Activated naive CD4-positive, alpha-beta T cell treated with anti-CD3 and anti-CD28 coated beads, Interleukin-2, amount 10 ng/mL, durations not matched to agents 7 days and 5 days (primary cell): ENCODE data around the gene PLEKHA3.

Experiments
- CTCF ChIA-PET: fragments of 350-600 bp; sonication (Branson Sonifier 250); formaldehyde crosslinking; loops from one replicate; lab custom pipeline; 2021; ENCODE audit warnings: antibody characterized with exemption; lab: Charles Lee
- DNase-seq: peaks from one replicate; pipeline ENCODE4 v3.0.0-alpha.2; 2020
- H3K27ac Mint-ChIP-seq: one replicate; pipeline ENCODE4 v1.8.0; 2021; ENCODE audit warnings: mild to moderate bottlenecking, moderate library complexity, mixed read lengths
- H3K27me3 Mint-ChIP-seq: one replicate; pipeline ENCODE4 v1.8.0; 2021; ENCODE audit warnings: mild to moderate bottlenecking, mixed read lengths
- H3K36me3 Mint-ChIP-seq: one replicate; pipeline ENCODE4 v1.8.0; 2021; ENCODE audit warnings: mixed read lengths
- H3K4me1 Mint-ChIP-seq: one replicate; pipeline ENCODE4 v1.8.0; 2021; ENCODE audit warnings: mixed read lengths
- H3K4me3 Mint-ChIP-seq: one replicate; pipeline ENCODE4 v1.8.0; 2021; ENCODE audit warnings: mild to moderate bottlenecking, moderate library complexity, mixed read lengths
- H3K9me3 Mint-ChIP-seq: one replicate; pipeline ENCODE4 v1.8.0; 2021; ENCODE audit warnings: mixed read lengths

Gene PLEKHA3

GRCh38 chr2:178480227-178481181 lies at the start of gene PLEKHA3:
Gene PLEKHA3 (plus strand): TSS chr2:178480457. CDS start chr2:178480870, 413 bp downstream.
- no peaks in the 10 kb centered on the region for H3K9me3 Mint-ChIP-seq
- no peaks in the 10 kb centered on the region for H3K27me3 Mint-ChIP-seq
- H3K4me1 Mint-ChIP-seq: peaks cover 43% of the 10 kb centered on the region
- CTCF ChIA-PET: interaction anchor here (1.0 to 1.7 kb wide), 2 partner anchors 42 to 82 kb away, joined by 3 to 6 read pairs; no protein-coding TSS in a partner anchor
- DNase-seq: peak; percentile 86
- peak within 1 kb of the TSS; percentile 94 for H3K4me3 Mint-ChIP-seq
- peak within 1 kb of the TSS; percentile 99 for H3K27ac Mint-ChIP-seq
- H3K36me3 Mint-ChIP-seq: peaks cover 6% of the 10 kb centered on the region

GRCh38 chr2:178436662-178437061 lies 43.6 kb upstream of the PLEKHA3 start:
- H3K4me3 Mint-ChIP-seq: no peak overlapping the region
- no peaks in the 10 kb centered on the region for H3K4me1 Mint-ChIP-seq
- H3K27me3 Mint-ChIP-seq: no peaks in the 10 kb centered on the region
- peaks cover 45% of the 10 kb centered on the region for H3K36me3 Mint-ChIP-seq
- no peak overlapping the region for H3K27ac Mint-ChIP-seq
- CTCF ChIA-PET: interaction anchor here (1.1 kb wide), 1 partner anchor 22 kb away, joined by 3 read pairs; no protein-coding TSS in a partner anchor
- no peak for DNase-seq
- H3K9me3 Mint-ChIP-seq: no peaks in the 10 kb centered on the region

DNA sequence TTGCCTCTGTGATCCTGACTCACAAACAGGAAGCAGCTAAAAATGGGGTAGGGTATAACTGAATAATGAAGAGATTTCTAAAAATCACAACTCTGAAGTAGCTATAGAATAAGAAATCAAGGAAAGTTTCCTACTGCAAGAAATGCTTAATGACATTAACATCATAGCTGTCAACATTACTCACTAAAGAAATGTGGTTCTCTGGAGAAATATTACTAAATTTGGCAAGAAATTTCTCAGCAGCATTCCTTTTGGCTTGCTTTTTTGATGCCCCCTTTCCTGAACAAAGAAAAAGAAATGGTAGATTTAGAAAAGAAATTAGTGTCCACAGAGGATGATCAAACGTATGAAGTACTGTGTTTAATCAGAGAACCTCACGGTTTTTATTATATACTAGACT lies 38.8 kb upstream of the PLEKHA3 start:
- no peaks in the 10 kb centered on the region for H3K4me1 Mint-ChIP-seq
- H3K36me3 Mint-ChIP-seq: peaks cover 41% of the 10 kb centered on the region
- DNase-seq: no peak
- CTCF ChIA-PET: no interaction called here
- H3K27me3 Mint-ChIP-seq: no peaks in the 10 kb centered on the region
- H3K4me3 Mint-ChIP-seq: no peak overlapping the region
- no peak overlapping the region for H3K27ac Mint-ChIP-seq
- H3K9me3 Mint-ChIP-seq: no peaks in the 10 kb centered on the region

DNA sequence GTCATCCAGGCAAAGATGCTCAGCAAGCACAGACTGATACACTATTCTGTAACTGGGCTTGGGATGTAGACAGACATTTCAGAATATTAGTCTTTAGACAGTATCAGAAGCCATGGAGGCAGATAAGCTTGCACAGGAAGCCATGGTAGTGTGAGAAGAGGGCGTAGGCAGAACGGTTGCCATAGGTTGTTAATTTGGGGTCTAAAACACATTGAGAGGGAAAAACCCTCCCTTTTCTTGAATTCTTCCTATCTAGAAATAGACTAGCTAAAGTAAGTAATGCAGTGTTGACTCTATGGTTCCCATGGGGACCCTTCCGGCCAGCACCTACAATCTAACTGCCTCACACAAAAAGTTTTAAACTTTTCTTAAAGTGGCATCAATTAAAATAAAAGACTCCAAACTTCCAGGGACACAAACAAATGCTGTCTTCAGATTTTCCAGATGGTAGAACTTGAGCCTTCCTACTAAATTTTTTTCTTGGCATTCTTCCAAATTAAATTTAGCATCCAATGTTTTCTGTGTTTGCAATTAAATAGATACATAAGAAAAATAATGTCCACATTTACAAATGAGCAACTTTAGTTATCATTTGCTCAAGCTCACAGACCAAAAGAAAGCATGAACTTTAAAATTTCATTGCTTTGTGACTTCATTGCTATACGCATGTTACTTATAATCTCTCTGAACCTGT lies 31.1 kb upstream of the PLEKHA3 start:
- H3K4me3 Mint-ChIP-seq: peak overlapping the region; percentile 86
- CTCF ChIA-PET: interaction anchor here (0.8 to 1.3 kb wide), 2 partner anchors 34 to 338 kb away, joined by 4 to 7 read pairs; no protein-coding TSS in a partner anchor
- peaks cover 31% of the 10 kb centered on the region for H3K4me1 Mint-ChIP-seq
- peaks cover 28% of the 10 kb centered on the region for H3K36me3 Mint-ChIP-seq
- peak overlapping the region; percentile 93 for H3K27ac Mint-ChIP-seq
- DNase-seq: no peak
- no peaks in the 10 kb centered on the region for H3K27me3 Mint-ChIP-seq
- no peaks in the 10 kb centered on the region for H3K9me3 Mint-ChIP-seq

GRCh38 chr2:178449700-178450523 lies 30.3 kb upstream of the PLEKHA3 start:
- CTCF ChIA-PET: interaction anchor here (0.8 to 1.3 kb wide), 4 partner anchors 13 to 339 kb away, joined by 3 to 7 read pairs (median 4); partner anchors contain the start of gene RBM45
- H3K4me1 Mint-ChIP-seq: peaks cover 31% of the 10 kb centered on the region
- DNase-seq: no peak
- no peaks in the 10 kb centered on the region for H3K9me3 Mint-ChIP-seq
- peaks cover 6% of the 10 kb centered on the region for H3K27me3 Mint-ChIP-seq
- peak overlapping the region; percentile 86 for H3K4me3 Mint-ChIP-seq
- peak overlapping the region; percentile 93 for H3K27ac Mint-ChIP-seq
- peaks cover 25% of the 10 kb centered on the region for H3K36me3 Mint-ChIP-seq

- Mint-ChIP-seq H3K27me3 (peaks cover 11% of the 10 kb centered on the region), H3K4me1 (peaks cover 31% of the 10 kb centered on the region), H3K36me3 (peaks cover 21% of the 10 kb centered on the region), H3K4me3 (peak overlapping the region; percentile 86), H3K9me3 (no peaks in the 10 kb centered on the region), H3K27ac (peak overlapping the region; percentile 93)
- CTCF ChIA-PET: interaction anchor here (0.8 to 1.4 kb wide), 4 partner anchors 12 to 338 kb away, joined by 3 to 7 read pairs (median 3); partner anchors contain the start of gene RBM45
- DNase-seq: peak; percentile 83
Observed at GRCh38 chr2:178450524-178450773, 29.8 kb upstream of the PLEKHA3 start.

- Mint-ChIP-seq H3K4me3 (peak within 1 kb of the TSS; percentile 87), H3K36me3 (peaks cover 21% of the 10 kb centered on the region), H3K27ac (peak within 1 kb of the TSS; percentile 93), H3K27me3 (peaks cover 13% of the 10 kb centered on the region), H3K9me3 (no peaks in the 10 kb centered on the region), H3K4me1 (peaks cover 31% of the 10 kb centered on the region)
- DNase-seq: peak; percentile 96
- CTCF ChIA-PET: interaction anchor here (0.7 to 1.4 kb wide), 5 partner anchors 12 to 338 kb away, joined by 3 to 7 read pairs (median 3); partner anchors contain the start of gene RBM45
Observed at GRCh38 chr2:178450774-178451525, 29.3 kb upstream of the PLEKHA3 start, which contains the start of the genes PJVK and PRKRA. Gene PJVK (plus strand): TSS chr2:178451378. CDS start chr2:178453410, 2,032 bp downstream. Gene PRKRA (minus strand): TSS chr2:178451175. CDS start chr2:178451030, 145 bp downstream.

- Mint-ChIP-seq H3K9me3 (no peaks in the 10 kb centered on the region), H3K4me3 (peak overlapping the region; percentile 4), H3K27me3 (peaks cover 16% of the 10 kb centered on the region), H3K27ac (no peak overlapping the region), H3K4me1 (peaks cover 31% of the 10 kb centered on the region), H3K36me3 (peaks cover 13% of the 10 kb centered on the region)
- no peak for DNase-seq
- CTCF ChIA-PET: no interaction called here
Observed at GRCh38 chr2:178452334-178452733, 27.9 kb upstream of the PLEKHA3 start.

- H3K27me3 Mint-ChIP-seq: peaks cover 20% of the 10 kb centered on the region
- CTCF ChIA-PET: interaction anchor here (1.6 kb wide), 1 partner anchor 247 kb away, joined by 3 read pairs; no protein-coding TSS in a partner anchor
- H3K4me1 Mint-ChIP-seq: peaks cover 30% of the 10 kb centered on the region
- DNase-seq: no peak
- no peaks in the 10 kb centered on the region for H3K9me3 Mint-ChIP-seq
- peaks cover 12% of the 10 kb centered on the region for H3K36me3 Mint-ChIP-seq
- H3K27ac Mint-ChIP-seq: no peak overlapping the region
- H3K4me3 Mint-ChIP-seq: no peak overlapping the region
Observed at GRCh38 chr2:178452870-178453269, 27.4 kb upstream of the PLEKHA3 start.

- no peak for DNase-seq
- Mint-ChIP-seq H3K27me3 (peaks cover 20% of the 10 kb centered on the region), H3K4me1 (peaks cover 5% of the 10 kb centered on the region), H3K36me3 (no peaks in the 10 kb centered on the region), H3K4me3 (no peak overlapping the region), H3K27ac (no peak overlapping the region), H3K9me3 (no peaks in the 10 kb centered on the region)
- CTCF ChIA-PET: no interaction called here
Observed at GRCh38 chr2:178455947-178456346, 24.3 kb upstream of the PLEKHA3 start.

DNA sequence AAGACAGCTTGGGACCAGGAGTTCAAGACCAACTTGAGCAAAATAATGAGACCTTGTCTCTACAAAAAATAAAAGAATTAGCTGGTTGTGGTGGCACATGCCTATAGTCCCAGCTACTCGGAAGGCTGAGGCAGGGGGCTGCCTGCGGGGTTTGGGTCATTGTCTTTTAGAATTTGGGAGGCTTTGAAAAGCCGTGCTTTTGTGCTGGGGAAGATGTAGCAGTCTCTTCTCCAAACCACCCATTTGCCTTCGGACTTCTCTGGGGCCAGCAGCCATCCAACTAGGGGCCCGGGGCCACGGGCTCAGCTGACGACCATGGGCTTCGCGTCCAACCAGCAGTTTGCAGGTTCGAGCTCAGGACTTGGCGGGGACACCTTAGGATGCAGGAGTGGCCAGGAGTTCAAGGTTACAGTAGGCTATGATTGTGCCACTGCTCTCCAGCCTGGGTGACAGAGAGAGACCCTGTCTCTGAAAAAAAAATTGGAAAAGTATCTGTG lies 22.8 kb upstream of the PLEKHA3 start:
- H3K4me1 Mint-ChIP-seq: no peaks in the 10 kb centered on the region

DNA sequence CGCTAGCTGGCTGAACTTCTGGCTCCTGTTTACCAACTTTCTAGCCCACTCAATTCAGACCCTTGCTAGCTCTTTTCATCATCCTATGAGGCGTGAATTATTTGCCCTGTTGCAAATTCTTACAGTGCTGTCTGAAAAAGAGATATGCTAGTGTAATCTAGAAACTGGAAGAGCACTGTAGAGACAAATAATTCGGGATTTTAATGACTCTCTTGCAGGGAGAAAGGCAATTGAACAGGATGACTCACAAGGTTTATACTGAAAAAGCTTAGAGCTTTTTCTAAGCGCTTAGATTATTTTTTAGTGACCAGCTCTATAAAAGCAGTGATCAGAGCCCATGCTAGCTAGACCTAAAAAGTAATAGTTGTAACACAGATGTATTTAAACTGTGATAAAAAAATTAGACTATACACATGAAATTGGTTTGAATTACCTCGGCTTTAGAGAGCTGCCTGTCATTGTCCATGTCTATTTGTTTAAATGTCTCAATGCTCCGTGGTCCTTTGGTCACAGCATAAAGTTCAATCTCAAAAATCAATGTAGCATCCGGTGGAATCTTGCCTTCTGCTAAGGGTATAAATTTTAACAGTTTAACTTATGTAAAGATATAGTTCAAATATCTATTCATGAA lies 10.9 kb upstream of the PLEKHA3 start:
- Mint-ChIP-seq H3K9me3 (no peaks in the 10 kb centered on the region), H3K4me1 (no peaks in the 10 kb centered on the region), H3K36me3 (peaks cover 3% of the 10 kb centered on the region), H3K4me3 (no peak overlapping the region), H3K27ac (no peak overlapping the region), H3K27me3 (no peaks in the 10 kb centered on the region)
- DNase-seq: no peak
- CTCF ChIA-PET: no interaction called here

More for the DNA sequence above, 22.8 kb upstream of the PLEKHA3 start:
- Mint-ChIP-seq H3K27me3 (peaks cover 20% of the 10 kb centered on the region), H3K4me3 (no peak overlapping the region), H3K9me3 (no peaks in the 10 kb centered on the region), H3K36me3 (no peaks in the 10 kb centered on the region), H3K27ac (no peak overlapping the region)
- no peak for DNase-seq
- CTCF ChIA-PET: no interaction called here
